Endothelial cell (in vitro differentiated cells): Measurements from ENCODE around the gene GRB10. TPM values are rescaled to one million over a fixed set of nuclear protein-coding genes. Genes with fewer than 3 reads are reported as not detected.

Experiments
- DNase-seq: peaks from one replicate; pipeline ENCODE4 v3.0.0; 2021; ENCODE audit warnings: low spot score
- H3K27ac Mint-ChIP-seq: one replicate; pipeline ENCODE4 v1.8.0; 2021; ENCODE audit warnings: mixed read lengths, inconsistent platforms; ENCODE audit not compliant: unreplicated experiment
- H3K27me3 Mint-ChIP-seq: one replicate; pipeline ENCODE4 v1.8.0; 2021; ENCODE audit warnings: mild to moderate bottlenecking, moderate library complexity, mixed read lengths, inconsistent platforms; ENCODE audit not compliant: unreplicated experiment
- H3K36me3 Mint-ChIP-seq: one replicate; pipeline ENCODE4 v1.8.0; 2021; ENCODE audit warnings: mild to moderate bottlenecking, low read depth, mixed read lengths, inconsistent platforms; ENCODE audit not compliant: unreplicated experiment
- H3K4me1 Mint-ChIP-seq: one replicate; pipeline ENCODE4 v1.8.0; 2021; ENCODE audit warnings: mild to moderate bottlenecking, mixed read lengths, inconsistent platforms; ENCODE audit not compliant: unreplicated experiment
- H3K4me3 Mint-ChIP-seq: one replicate; pipeline ENCODE4 v1.8.0; 2021; ENCODE audit warnings: mild to moderate bottlenecking, mixed read lengths, inconsistent platforms; ENCODE audit not compliant: unreplicated experiment
- H3K9me3 Mint-ChIP-seq: one replicate; pipeline ENCODE4 v1.8.0; 2021; ENCODE audit warnings: mixed read lengths, inconsistent platforms; ENCODE audit not compliant: unreplicated experiment
- total RNA-seq: library from RNA; stranded (reverse); fragmentation: NEBNext Ultra II Directional; extraction: Animal tissue kit (Norgen Biotek cat#: 25700); gene quantifications from one replicate; pipeline ENCODE4 v1.2.1, GENCODE V29; 2021; ENCODE audit not compliant: unreplicated experiment
- TF ChIP-seq, protein P1 (sequence below): fragments of 200-600 bp; sonication (generic); IDR thresholded peaks from one replicate; pipeline ENCODE4 v1.5.0; 2021; ENCODE audit warnings: antibody characterized with exemption; ENCODE audit not compliant: unreplicated experiment

Gene GRB10
- total RNA-seq, 1 donor from 2014 or later: 164 TPM

DNA sequence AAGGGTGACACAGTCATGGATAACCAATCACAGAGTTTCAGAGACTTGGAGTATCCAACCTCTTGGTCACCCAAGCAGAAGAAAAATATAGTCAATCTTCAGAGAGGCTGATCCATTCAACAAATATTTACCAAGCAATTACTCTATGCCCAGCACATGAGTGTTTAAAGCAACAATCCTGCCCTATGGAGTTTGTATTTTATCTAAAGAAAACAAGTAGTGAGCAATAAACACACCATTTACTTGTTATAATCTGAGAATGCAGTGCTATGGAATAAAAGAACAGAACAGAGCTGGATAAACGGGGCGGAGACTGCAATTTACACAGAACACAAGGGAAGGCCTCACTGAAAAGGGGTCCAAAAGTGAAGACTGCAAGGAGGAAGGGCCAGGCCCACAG lies 63.8 kb downstream of the GRB10 start:
- Mint-ChIP-seq H3K4me3 (no peak overlapping the region), H3K4me1 (peaks cover 59% of the 10 kb centered on the region), H3K9me3 (no peaks in the 10 kb centered on the region), H3K36me3 (peaks cover 13% of the 10 kb centered on the region), H3K27ac (no peak overlapping the region), H3K27me3 (peaks cover 6% of the 10 kb centered on the region)
- TF ChIP-seq, protein P1, sequence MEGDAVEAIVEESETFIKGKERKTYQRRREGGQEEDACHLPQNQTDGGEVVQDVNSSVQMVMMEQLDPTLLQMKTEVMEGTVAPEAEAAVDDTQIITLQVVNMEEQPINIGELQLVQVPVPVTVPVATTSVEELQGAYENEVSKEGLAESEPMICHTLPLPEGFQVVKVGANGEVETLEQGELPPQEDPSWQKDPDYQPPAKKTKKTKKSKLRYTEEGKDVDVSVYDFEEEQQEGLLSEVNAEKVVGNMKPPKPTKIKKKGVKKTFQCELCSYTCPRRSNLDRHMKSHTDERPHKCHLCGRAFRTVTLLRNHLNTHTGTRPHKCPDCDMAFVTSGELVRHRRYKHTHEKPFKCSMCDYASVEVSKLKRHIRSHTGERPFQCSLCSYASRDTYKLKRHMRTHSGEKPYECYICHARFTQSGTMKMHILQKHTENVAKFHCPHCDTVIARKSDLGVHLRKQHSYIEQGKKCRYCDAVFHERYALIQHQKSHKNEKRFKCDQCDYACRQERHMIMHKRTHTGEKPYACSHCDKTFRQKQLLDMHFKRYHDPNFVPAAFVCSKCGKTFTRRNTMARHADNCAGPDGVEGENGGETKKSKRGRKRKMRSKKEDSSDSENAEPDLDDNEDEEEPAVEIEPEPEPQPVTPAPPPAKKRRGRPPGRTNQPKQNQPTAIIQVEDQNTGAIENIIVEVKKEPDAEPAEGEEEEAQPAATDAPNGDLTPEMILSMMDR: no peak
- DNase-seq: no peak

DNA sequence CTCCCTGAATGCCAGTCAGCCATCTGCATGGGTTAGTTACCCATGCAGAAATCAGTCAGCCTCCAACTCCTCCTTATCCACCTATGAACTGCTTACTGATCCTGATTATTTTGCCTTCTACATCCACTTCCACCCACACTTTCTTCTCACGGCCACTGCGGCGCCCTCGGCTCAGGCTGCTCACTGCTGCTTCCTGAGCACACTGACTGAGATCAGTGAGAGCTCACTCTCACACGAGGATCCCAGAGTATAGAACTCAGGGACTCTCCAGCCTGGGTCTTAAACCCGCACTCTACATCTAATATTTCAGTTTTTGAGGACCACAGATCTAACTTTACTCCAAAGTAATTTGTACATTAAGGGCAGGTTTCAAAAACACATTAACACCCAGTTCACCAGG lies 64.4 kb downstream of the GRB10 start:
- TF ChIP-seq, protein P1: no peak
- no peak overlapping the region for H3K4me3 Mint-ChIP-seq
- H3K27ac Mint-ChIP-seq: no peak overlapping the region
- no peaks in the 10 kb centered on the region for H3K9me3 Mint-ChIP-seq
- H3K27me3 Mint-ChIP-seq: peaks cover 4% of the 10 kb centered on the region
- H3K36me3 Mint-ChIP-seq: peaks cover 13% of the 10 kb centered on the region
- no peak for DNase-seq
- H3K4me1 Mint-ChIP-seq: peaks cover 56% of the 10 kb centered on the region

DNA sequence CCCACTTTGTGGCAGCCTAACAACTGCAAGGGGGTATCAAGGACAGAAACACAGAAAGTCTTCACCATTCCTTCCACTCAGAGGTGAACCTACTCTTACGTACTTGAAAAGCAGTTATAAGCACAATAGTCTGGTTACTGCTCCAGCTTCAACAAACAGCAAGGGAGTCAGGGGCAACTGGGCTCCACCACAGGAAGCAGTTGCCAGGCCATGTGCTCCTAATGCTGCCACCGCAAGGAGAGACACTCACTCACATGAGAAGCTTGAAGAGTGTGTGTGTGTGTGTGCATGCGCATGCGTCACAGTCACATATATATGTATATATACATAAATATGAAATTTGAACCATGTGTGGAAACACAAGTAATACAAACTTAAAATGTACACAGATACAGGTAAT lies 65.5 kb downstream of the GRB10 start:
- H3K4me3 Mint-ChIP-seq: no peak overlapping the region
- peaks cover 59% of the 10 kb centered on the region for H3K4me1 Mint-ChIP-seq
- peak overlapping the region; percentile 22 for H3K27ac Mint-ChIP-seq
- peaks cover 2% of the 10 kb centered on the region for H3K27me3 Mint-ChIP-seq
- TF ChIP-seq, protein P1: no peak
- DNase-seq: no peak
- H3K9me3 Mint-ChIP-seq: no peaks in the 10 kb centered on the region
- peaks cover 11% of the 10 kb centered on the region for H3K36me3 Mint-ChIP-seq

DNA sequence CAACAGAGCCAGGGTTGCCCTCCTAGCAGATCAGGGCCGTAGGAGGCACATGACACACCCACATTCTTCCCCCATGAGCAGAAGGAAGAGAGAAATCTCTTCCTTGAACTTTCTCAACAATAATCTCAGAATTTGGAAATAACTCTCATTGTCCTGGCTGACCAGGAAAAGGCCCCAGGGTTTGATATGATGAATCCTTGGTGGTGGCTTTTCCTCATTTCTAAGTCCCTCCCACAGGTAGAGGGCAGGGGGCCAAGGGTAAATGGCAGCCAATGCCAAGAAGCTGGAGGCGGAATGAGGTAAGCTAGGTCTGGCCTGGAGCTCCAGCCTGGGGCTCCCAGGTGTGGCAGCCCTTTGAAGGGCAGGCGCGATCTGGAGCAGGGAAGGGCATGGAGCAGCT lies 67.8 kb downstream of the GRB10 start:
- Mint-ChIP-seq H3K4me3 (no peak overlapping the region), H3K36me3 (peaks cover 5% of the 10 kb centered on the region), H3K27ac (no peak overlapping the region), H3K9me3 (no peaks in the 10 kb centered on the region), H3K4me1 (peaks cover 54% of the 10 kb centered on the region), H3K27me3 (peaks cover 9% of the 10 kb centered on the region)
- no peak for DNase-seq
- TF ChIP-seq, protein P1: no peak

DNA sequence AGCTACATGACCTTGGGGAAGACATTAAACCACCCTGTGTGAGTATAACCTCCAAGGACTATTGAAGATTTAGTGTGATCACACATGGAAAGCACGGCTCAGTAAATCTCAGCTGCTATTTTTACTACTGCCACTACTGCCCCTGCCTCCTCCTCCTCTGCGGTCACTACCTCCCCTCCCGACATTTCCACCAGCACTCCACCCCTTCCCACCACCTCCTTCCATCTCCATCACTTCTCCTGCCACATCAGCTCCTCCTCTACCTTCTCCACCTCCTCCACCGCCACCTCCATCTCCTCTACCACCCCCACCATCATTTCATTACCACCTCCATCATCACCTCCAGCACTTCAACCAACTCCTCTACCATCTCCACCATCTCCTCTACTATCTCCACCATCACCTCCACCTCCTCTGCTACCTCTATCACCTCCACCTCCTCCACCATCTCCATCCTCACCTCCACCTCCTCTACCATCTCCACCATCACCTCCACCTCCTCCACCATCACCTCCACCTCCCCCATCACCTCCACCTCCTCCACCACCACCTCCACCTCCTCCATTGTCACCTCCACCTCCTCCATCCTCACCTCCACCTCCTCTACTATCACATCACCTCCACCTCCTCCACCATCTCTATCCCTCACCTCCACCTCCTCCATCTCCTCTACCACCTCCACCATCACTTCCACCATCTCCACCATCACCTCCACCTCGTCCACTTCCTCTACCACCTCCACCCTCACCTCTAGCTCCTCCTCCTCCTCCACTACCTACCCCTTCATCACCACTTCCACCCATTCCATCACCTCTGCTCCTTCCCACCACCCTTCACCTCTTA lies 69.4 kb downstream of the GRB10 start:
- peaks cover 6% of the 10 kb centered on the region for H3K36me3 Mint-ChIP-seq
- H3K27ac Mint-ChIP-seq: peak overlapping the region; percentile 11
- peaks cover 12% of the 10 kb centered on the region for H3K27me3 Mint-ChIP-seq
- peaks cover 55% of the 10 kb centered on the region for H3K4me1 Mint-ChIP-seq
- TF ChIP-seq, protein P1: no peak
- DNase-seq: no peak
- H3K9me3 Mint-ChIP-seq: no peaks in the 10 kb centered on the region
- H3K4me3 Mint-ChIP-seq: no peak overlapping the region
